Measurements from ENCODE around the gene SAMD1.

Gene SAMD1

DNA sequence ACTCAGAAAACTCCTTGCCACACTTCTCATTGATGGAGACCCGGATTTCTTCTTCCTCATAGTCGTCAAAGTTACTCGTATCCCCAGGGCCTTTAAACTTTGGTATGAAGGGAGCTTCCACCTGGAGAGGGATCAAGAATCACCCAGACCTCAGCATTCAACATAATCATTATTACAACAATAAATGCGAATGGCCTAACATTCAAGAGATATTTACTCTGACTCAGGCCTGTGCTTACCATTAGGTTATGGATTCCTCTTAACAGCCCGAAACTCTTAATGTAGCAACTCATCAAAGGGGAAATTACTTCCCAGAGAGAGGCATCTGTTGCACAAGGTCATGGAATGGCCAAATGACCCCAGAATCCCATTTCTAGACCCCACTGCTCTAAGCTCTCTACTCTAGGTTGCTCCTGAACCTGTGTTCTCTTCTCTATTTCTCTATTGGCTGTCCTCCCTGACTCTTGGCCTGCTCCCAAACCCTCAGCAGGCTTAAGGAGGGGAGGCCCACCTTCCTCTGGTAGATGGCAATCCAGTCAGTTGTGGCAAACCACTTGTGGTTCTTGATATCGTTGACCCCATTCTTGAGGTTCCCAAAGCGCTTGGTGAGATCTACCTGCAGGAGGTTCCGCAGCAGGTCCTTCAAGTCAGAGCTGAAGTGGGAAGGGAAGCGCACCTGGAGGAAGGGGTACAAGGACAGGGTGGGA is 2.7 kb upstream of the SAMD1 start:
- in situ Hi-C loops (cut with HindIII; ENCODE audit: low pct_ligation_motif_present, low pct_unique_long_range_greater_than_20kb, low sequenced_read_pairs): no loop called here

DNA sequence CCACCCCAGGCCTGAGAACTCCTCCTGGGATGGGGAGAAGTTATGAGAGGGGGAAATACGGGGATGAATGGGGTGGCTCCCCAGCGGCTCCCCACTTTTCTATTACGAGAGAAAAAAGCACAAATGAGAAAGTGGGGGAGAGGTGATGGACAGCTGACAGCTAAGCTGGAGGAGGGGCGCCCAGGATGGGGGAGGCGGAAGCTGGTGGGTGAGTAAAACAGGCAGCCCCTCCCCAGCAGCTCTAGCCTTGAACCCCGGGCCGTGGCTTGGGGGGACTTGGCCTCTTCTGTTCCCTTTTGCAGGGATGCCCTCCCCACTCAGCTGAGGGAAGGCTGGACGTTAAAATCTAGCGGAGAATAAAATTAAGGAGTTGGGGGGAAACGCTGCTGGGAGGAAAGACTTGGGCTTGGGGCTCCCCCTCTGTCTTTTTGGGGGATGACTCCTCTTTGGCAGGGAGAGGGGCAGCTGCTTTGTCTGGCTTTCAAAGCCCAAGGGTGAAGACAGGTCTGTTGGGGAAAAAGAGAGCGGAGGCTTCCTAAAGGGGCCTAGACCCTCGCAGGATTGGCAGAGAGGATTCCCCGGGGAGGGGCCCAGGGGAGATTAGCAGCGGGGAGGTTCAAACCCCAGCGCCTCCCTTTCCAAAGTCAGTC is 1.4 kb upstream of the SAMD1 start:
- no peak for DNase-seq
- in situ Hi-C loops (cut with HindIII; ENCODE audit: low pct_ligation_motif_present, low pct_unique_long_range_greater_than_20kb, low sequenced_read_pairs): no loop called here

More for the DNA sequence above, 2.7 kb upstream of the SAMD1 start:
- DNase-seq: no peak

DNA sequence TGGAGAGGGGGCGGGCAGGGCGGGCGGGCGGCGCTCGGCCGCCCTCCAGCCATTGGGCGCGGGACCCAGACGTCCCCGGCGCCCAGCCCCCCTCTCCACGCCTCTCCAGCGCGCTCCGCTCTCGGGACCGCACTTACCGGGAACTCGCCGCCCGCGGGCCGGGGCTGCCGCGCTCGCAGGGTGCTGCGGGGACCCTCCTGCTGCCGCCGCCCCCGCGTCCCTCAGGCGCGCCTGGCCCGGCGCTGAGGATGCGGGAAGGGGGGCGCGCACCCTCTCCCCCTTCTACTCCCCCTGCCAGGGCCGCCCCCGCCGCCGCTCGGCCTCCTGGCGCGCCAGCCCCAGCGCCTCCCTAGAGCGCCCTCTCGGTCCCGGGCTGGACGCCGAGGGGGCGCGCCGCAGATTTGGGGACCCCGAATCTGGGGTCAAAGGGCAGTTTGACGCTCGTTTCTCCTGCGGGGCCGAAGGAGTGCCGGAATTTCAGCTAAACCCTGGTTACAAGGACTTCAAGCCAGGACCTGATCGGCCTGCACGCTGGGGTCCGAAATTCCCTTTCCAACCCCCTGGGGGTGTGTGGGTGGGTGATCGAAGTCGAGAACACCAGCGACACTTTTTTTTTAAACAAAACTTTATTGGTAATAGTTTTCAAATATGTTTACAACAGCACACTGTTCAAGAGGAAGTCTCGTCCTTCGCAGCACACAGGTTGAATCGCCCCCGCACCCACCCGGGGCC is 696 bp upstream of the SAMD1 start:
- in situ Hi-C loops (cut with HindIII; ENCODE audit: low pct_ligation_motif_present, low pct_unique_long_range_greater_than_20kb, low sequenced_read_pairs): no loop called here
- DNase-seq: peak; percentile 58

DNA sequence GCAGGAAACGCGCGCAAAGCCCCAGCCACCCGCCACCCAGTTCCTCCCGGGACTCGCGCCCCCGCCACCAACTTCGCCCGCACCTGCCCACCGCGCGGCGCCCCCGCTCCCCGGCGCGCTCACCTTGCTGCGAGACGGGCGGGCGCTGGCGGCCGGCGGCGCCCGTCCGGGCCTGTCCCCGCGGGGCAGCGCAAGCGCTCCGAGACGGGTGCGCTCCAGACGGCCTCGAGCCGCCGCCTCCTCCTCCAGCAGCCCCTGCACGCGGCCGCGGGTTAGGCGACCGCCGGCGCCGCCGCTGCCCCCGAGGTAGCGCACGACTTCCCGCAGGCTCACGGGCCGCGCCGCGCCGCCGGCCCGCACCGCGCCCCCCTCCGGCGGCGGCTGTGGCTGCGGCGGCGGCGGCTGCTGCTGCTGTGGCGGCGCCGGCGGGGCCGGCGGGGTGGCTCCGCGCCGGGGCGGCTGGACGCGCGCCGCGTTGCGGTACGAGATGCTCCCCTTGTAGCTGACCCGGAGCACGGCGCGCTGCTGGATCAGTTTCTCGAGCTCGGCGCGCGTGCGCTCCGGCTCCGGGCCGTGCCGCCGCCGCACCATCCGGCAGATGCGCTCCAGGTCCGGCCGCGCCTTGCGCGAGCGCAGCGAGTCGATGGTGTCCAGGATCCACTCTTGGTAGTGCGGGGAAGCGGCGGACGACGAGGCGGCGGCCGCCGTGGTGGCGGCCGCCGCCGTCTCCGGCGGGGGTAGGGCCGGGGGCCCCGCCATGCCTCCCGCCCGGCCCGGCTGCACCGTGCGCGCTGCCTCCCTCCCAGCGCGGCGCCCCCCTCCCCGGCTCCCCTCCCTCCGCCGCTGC is 666 bp downstream of the SAMD1 start:
- in situ Hi-C loops (cut with HindIII; ENCODE audit: low pct_ligation_motif_present, low pct_unique_long_range_greater_than_20kb, low sequenced_read_pairs): no loop called here
- peak; percentile 59 for DNase-seq

DNA sequence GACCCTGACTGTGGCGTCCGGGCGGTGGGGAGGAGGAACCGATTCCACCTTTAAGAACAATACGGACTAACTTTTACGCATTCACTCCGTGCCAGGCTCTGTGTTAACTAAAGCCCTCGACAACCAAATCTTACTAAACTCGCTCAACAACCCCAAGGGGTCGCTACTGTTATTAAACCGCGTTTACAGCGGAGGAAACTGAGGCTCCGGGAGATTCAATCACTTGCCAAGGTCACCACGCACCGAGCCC is 1.2 kb downstream of the SAMD1 start:
- DNase-seq: no peak
- in situ Hi-C loops (cut with HindIII; ENCODE audit: low pct_ligation_motif_present, low pct_unique_long_range_greater_than_20kb, low sequenced_read_pairs): no loop called here

DNA sequence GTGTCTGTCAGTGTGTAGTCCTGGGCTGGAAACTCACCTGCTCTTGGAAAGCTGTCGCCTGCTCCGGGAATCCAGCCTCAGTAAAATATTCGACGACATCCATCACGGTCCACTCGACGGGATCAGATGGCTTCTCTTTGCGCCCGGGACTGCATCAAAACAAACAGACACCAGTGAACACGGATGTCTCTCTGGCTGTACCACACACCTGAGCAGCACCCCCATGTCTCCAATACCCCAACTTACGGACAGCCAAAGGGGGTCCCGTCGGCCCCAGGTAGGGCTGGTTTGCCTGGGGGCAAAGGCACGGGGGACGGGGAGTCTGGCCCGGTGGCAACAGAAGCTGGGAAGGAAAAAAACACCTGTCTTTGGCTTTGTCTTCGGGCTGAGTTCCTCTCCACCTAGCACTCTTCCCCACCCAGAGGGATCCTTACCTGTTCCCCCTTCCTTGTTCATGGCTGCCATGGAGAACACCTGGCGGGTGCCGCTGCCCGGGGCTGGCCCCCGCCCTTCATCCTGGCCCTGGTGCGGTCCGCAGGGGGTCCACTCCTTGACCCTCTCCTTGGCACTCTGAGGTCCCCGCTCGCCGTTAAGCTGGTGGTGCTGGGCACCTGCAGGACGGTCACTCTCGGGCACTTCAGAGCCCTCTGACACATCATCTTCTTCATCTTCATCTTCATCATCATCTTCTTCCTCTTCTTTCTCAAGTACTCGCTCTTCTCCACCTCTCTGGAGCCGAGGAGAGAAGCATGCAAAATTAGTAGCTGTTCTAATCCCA is 1.7 kb downstream of the SAMD1 start:
- DNase-seq: no peak
- in situ Hi-C loops (cut with HindIII; ENCODE audit: low pct_ligation_motif_present, low pct_unique_long_range_greater_than_20kb, low sequenced_read_pairs): no loop called here

DNA sequence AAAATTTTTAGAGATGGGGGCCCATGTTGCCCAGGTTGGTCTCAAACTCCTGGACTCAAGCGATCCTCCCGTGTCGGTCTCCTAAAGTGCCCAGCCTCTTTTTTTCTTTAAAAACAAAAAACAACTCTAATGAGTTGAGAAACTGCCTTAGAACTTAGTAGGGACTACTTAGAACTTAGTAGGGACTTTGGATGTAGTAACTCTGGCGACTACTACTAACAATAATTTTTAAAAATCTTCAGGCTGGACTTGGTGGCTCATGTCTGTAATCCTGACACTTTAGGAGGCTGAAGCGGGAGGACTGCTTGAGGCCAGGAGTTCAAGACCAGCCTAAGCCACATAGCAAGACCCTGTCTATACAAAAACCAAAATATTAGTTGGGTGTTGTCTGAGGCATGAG is 4.5 kb downstream of the SAMD1 start:
- DNase-seq: no peak
- in situ Hi-C loops (cut with HindIII; ENCODE audit: low pct_ligation_motif_present, low pct_unique_long_range_greater_than_20kb, low sequenced_read_pairs): no loop called here

DNA sequence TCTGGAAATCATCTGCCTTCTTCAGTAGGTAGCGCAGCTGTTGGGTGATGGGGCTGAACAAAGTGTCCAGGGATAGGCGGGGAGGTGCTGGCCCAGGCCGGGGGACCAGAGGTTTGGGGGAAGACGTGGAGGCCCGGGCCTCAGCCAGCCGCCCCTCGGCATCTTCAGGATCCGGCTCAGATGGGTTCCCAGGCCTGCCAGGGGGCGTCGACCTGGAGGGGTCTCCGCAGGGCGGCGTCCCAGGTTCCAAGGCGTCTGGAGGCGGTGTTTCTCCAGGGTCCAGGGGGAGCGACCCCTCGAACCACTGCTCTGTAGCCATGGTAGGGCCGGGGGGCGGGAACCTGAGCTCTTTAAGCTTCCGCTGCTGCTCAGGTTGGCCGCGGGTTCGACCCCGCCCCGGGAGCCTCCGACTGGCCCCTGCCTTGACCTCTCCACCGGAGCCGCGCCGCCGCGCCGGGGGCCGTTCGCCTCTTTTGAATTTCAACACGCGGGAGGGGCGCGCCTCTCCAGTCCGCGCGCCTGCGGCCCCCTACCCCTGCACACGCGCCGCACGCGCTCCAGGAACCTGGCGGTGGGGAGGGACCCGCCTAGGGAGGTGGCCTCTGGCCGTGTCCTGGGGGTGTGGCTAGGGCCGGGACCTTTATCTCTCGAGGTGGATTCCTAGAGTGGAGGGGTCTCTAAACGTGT is 5.1 kb downstream of the SAMD1 start, which contains the start of gene C19orf67:
Gene C19orf67, minus strand, starts transcription at position 475 of the 687 bp plus-strand sequence. Its CDS starts 156 bp downstream, at position 319.
- in situ Hi-C loops (cut with HindIII; ENCODE audit: low pct_ligation_motif_present, low pct_unique_long_range_greater_than_20kb, low sequenced_read_pairs): no loop called here
- DNase-seq: no peak

DNA sequence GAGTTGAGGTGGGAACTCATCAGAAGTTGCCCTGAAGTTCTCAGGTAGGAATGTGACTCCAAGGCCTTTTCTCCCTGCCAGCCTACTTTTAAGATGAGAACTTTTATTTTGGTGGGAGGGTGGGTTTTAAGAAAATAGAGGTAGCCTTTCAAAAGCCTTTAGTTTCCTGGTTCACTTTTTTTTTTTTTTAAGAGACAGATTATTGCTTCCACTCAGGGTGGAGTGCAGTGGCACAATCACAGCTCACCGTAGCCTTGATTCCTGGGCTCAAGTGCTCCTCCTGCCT is 7.9 kb downstream of the SAMD1 start:
- in situ Hi-C loops (cut with HindIII; ENCODE audit: low pct_ligation_motif_present, low pct_unique_long_range_greater_than_20kb, low sequenced_read_pairs): no loop called here
- DNase-seq: no peak

DNA sequence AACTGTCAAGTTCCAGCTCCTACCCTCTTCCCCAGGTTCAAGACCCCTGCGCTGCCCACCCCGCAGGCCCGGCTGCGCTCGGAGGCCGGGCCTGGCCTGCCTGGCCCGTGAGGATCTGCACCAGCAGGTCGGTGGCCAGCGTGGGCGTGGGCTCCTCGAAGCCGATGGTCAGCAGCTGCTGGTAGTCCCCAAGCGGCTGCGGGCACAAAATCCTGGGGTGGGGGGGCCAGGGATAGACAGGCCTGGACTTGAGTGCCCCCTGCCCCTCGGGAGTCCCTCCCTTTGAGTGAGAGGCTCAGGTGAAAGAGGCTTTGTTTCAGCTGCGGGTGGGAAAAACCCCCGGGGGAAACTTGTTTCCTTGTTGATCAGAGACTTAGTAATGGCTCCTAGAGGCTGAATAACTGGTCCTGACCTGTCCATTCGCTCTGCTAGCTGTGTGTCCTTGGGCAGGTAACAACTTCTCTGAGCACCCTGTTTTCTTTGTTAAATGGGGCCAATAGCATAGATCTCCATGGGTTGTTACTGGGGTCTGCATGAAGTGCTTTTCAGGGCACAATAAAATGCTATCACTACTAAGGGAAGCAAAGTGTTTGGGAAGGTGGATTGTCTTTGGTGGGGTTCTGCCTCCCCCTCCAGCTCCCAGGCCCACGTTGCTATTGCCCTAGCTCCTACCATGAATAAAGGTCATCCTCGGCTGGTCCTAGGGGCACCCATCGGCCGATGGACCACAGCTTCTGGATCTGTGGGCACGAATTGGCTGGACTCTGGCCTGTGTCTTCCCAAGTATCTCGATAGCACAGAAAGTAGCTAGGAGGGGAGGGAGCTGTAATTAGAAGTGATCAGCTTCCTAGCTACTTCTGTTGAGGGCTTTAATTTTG is 8.5 kb downstream of the SAMD1 start:
- in situ Hi-C loops (cut with HindIII; ENCODE audit: low pct_ligation_motif_present, low pct_unique_long_range_greater_than_20kb, low sequenced_read_pairs): no loop called here
- DNase-seq: no peak

DNA sequence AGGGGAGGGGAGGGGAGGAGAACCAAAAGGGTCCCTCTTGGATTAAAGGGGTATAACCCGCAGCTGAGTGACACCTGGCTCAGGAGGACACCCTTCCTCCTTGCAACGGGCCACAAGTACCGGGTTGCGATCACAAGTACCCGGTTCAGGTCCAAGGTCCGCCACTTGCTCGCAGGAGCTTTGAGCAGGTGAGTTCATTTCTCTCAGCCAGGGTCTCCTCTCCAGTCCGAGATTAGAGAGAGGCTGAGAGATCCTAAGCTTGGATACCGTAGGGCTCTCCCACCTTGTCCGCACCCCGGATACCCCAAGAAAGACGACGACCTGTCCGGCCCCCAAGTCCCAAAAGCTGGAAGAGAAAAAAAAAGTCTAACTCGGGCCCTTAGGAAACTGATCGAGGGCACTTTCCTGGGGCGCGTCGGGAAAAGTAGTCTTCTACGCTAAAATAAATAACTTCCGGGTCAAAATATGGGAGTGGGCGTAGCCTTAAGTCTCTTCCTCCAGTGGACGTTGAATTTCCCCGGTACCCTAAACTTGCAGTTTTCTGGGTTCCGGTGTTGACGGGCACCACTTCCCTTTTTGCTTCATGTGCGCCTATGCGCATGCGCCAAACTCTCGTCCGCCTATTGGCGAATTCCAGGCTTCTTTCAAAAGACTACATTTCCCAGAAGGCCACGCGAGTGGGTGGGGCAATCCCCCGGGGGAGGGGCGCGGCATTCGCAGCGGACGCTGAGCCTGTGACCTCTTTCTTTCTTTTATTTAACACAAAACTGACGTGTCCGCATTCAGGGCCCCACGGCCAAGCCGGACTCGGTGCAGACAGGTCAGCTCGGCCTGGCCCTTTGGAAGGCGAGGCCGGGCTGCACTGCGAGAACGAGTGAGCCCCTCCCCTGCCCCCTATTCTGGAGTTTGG is 9.4 kb downstream of the SAMD1 start:
- in situ Hi-C loops (cut with HindIII; ENCODE audit: low pct_ligation_motif_present, low pct_unique_long_range_greater_than_20kb, low sequenced_read_pairs): no loop called here
- peak; percentile 98 for DNase-seq

DNA sequence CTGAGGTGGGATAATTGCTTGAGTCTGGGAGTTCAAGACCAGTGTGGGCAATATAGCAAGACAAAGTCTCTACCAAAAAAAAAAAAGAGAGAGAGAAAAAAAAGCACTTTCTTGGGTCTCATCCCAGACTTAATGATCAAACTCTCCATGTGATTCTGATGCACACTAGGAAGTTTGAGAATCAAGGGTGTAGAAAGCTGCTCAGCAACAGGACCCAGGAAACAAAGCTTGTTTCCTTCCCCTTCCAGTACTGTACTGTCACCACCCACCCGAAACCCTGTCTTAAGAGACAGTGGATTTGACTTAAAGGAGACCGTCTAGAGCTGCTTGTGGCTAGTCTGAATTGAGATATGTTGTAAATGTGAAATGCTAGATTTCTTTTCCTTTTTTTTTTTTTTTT is 12.1 kb downstream of the SAMD1 start:
- no peak for DNase-seq
- in situ Hi-C loops (cut with HindIII; ENCODE audit: low pct_ligation_motif_present, low pct_unique_long_range_greater_than_20kb, low sequenced_read_pairs): no loop called here

DNA sequence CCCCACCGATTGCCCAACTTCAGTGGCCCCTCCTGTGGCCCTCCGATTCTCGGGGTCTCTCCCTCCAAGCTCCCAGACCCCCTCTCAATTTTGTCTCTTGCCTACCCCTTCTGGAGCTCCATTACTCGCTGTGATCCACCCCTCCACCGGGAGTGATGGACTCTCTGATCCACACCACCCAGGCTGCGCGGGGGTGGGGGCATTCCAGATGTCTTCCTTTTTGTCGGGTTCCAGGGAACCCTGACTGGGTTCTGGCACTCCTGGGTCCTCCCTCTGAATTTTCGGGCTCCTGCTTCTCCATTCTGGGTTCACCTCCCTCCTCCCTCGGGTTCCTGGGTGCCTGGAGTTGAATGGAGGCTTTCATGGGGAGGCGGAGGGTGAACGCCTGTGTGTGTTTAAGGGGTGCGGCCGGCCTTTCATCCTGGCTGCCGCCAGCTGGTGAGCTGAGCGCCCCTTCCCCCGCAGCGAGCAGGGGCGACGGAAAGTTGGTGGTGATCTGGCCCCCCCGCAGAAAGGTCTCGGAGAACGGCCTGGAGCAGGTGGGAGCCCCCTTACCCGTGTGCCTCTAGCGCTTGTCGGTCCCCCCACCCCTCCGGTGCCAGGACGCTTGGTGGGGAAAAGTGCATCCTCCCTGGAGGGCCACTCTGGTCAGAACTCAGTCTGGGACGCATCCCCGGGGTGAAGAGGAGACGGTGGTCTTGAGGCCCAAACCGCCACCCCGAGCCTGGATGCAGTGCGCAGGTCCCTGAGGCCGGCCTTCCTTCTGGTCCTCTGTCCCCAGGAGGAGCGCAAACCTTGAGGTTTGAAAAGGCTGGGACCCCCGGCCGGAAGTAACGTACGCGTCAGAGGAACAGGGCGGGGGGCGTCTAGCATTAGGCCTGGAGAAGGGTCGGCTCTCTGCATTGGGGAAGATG is 16.4 kb downstream of the SAMD1 start:
- in situ Hi-C loops (cut with HindIII; ENCODE audit: low pct_ligation_motif_present, low pct_unique_long_range_greater_than_20kb, low sequenced_read_pairs): no loop called here
- peak; percentile 19 for DNase-seq

DNA sequence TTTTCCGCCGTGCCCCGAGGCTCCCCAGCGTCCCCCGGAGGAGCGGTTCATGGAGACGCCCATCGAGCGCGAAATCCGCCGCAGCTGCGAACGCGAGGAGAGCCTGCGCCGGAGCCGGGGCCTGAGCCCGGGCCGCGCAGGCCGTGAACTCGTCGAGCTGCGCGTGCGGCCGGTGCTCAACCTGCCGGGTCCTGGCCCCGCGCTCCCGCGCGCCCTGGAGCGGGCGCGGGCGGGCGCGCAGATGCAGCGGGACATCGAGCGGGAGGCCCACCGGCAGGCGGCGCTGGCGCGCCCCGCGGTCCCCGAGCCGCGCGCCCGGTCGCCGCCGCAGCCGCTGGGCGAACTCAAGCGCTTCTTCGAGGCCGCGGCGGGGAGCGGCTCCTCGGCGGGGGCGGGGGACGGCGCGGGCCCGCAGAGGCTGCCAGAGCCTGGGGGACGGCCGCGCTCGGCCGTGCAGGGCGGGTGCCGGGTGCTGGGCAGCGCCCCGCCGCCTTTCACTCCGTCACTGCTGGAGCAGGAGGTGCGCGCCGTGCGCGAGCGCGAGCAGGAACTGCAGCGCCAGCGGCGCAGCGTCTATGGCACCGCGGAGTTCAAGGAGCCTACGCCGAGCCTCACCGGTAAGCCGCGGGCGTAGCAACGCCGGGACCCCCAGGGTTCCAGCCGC is 17.2 kb downstream of the SAMD1 start:
- in situ Hi-C loops (cut with HindIII; ENCODE audit: low pct_ligation_motif_present, low pct_unique_long_range_greater_than_20kb, low sequenced_read_pairs): no loop called here
- DNase-seq: peak; percentile 71
